Measurements from ENCODE around the gene NCBP2. TPM values are rescaled to one million over a fixed set of nuclear protein-coding genes. Genes with fewer than 3 reads are reported as not detected.

NCBP2 gene
- total RNA-seq, result 55.9 TPM
- long read RNA-seq, full-length matches to known transcripts, result 215 of 228 reads
- long read RNA-seq, partial matches to known transcripts, result 5 of 228 reads
- long read RNA-seq, other reads (novel, unspliced or antisense), result 8 of 228 reads

- peak; percentile 100 for DNase-seq (ENCODE audit: low spot score)
Observed at GRCh38 chr3:196942226-196942914, at the start of gene NCBP2. TSS of gene NCBP2 (minus strand) at chr3:196942528. CDS start at chr3:196942503, 25 bp downstream.

DNA sequence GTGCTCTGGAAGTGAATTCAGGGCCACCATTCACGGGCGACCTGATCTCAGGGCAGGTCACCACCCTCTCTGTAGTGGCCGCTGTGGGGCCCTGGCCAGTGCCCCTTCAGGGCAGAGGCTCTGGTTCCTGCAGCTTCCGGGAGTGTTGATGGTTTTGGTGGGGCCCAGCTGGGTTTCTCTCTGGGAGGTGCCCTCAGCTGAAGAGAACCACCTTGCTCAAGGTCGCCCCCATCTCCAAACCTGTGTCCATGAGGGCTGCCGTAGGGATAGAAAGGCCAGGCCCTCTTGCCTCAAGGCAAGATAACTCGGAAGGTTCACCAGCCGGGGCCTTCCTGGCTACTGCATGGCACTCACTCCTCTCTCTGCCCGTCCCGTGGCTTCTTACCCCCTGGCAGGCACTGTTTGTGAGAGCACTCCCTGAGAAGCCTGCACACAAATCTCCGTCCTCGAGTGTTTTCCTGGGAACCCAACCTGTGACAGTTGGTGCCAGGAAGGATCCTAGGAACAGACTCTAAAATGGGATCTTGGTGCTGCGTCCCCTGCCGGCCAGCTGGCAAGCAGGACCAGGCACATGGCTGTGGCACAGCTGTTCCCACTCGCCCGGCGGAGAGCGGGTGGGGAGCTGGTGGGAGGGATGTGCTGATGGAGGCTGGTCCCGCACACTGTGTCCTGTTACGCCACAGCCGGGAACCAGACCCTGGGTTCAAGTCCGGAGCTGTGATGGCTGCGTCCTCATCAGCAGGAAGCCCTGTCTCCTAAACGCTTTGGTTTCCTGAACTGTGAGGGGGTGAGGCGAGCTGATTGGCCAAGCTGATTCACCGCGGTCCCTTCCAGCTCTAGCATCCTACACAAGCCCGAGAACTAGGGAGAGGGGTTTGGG is 49.5 kb upstream of the NCBP2 start:
- DNase-seq (ENCODE audit: low spot score), result no peak

GRCh38 chr3:196990601-196991007 is 48.3 kb upstream of the NCBP2 start:
- DNase-seq (ENCODE audit: low spot score), result no peak

GRCh38 chr3:196989721-196990262 is 47.5 kb upstream of the NCBP2 start:
- no peak for DNase-seq (ENCODE audit: low spot score)

DNA sequence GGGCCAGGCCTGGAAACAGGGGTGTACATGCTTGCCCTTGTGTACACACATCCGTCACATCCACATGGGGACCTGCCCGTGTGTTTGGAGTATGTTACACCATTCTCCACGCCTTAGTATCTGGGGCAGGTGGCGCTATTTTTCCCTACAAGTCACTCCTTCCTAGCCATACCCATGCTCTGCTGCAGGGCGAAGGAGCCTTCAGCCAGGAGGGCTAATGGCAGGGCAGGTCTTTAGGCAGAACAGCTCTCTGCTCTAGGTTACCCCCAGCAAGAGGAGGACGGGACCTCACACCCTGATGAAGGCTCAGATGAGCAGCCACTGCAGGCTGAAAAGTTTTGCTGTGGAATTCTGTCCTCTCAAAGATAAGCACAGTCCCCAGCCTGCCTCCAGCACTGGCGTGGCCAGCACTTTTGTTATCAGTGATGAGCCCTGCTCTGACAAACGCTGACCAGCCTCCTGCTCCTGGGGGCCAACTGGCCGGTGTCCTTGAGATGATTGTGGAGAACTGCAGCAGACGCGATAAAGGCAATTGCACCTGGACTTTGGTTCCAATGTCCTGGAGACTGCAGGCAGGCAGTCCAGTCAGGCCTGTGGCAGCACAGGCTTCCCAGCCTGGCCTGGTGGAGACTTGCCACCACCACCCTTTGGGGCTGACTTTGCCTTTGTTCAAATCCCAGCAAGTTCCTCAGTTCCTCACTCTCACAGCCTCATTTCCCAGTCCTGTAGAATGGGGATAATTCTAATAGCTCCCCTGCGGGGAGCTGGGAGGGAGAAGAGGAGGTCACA is 46.1 kb upstream of the NCBP2 start:
- DNase-seq (ENCODE audit: low spot score), result no peak

DNA sequence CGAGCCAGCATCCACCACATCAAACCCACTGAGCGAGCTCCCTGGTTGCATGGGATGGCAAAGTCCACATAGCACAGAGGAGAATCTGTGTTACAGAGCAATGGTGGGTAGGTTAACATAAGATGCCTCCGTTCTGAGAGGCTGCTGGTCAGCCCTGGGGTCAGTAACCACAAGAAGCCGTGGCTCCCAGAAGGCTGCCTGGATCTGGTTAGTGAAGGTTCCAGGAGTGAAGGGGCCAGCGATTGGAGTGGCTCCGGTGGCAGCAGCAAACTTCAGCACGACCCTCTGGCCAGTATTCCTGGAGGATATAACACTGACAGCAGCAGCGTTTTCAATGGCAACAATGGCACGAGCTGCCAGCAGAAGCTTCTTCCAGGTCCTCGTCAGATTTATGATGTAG is 44.7 kb upstream of the NCBP2 start:
- DNase-seq (ENCODE audit: low spot score), result no peak

DNA sequence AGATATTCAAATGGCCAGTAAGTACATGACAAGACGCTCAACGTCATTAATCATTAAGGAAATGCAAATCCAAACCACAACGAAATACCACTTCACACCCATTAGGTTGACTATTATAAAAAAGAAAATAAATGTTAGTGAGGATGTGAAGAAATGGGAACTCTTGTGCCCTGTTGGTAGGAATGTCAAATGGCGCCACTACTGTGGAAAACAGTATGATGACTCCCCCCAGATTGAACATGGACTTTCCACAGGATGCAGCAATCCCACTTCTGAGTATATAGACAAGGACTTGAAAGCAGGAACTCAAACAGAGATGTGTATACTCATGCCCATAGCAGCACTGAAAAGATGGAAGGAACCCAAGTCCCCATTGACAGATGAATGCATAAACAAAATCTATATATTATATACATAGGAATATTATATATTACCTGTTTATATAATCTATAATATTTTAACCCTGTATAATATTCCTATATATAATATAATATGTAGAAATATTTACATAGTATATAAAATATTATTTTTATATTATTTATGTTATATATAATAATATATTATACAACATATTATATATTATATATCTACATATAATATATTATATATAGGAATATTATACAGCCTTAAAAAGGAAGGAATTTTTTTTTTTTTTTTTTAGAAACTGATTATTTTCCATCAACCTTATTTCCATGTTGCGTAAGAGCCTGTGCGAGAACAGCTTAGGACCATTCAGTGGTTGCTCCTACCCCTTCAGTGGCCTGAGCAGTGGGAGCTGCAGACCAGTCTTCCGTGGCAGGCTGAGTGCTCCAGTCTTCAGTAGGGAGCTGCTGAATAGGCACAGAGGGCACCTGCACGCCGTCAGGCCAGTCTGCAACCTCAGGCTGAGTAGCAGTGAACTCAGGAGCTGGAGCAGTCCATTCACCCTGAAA is 43.9 kb upstream of the NCBP2 start:
- DNase-seq (ENCODE audit: low spot score), result no peak

DNA sequence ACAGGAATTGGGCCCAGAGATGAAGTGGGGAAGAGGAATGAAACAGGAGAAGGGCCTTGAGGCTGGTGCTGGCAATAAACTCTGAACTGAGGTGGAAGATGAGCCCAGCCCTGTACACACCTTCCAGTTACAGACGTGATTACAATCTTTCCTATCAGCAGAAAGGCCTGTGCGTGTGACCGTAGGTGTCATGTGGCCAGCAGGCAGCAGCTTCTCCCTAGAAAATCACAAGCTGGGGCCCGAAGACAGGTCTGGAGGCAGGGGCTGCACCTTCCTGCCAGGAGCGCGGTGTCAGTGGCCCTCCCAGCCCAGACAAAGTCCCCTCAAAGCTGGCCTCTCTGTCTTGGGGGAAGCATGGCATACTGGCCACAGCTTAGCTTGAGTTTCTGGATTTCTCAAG is 43.0 kb upstream of the NCBP2 start:
- DNase-seq (ENCODE audit: low spot score), result no peak

- no peak for DNase-seq (ENCODE audit: low spot score)
Observed at GRCh38 chr3:196983186-196983585, 40.9 kb upstream of the NCBP2 start.

GRCh38 chr3:196981657-196982056 is 39.3 kb upstream of the NCBP2 start:
- no peak for DNase-seq (ENCODE audit: low spot score)

DNA sequence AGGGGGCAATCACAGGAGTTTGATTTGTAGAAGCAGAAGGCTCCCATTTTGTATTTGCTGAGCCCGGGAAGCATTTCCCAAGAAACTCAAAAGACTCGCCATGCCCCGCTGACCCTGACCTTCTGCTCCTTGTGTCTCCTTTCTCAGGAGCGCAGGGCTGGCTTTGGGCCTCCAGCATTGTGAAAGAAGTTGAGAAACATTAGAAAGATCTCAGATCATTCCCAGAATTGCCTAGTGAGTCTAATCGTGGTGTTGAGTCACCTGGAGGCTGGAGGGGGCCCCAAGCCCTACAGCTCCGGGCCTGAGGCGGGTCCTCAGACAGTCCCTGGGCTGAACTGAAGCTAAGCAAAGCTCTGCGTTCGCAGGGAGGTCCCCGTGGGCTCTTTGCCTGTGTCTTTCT is 37.2 kb upstream of the NCBP2 start:
- DNase-seq (ENCODE audit: low spot score), result peak; percentile 51

DNA sequence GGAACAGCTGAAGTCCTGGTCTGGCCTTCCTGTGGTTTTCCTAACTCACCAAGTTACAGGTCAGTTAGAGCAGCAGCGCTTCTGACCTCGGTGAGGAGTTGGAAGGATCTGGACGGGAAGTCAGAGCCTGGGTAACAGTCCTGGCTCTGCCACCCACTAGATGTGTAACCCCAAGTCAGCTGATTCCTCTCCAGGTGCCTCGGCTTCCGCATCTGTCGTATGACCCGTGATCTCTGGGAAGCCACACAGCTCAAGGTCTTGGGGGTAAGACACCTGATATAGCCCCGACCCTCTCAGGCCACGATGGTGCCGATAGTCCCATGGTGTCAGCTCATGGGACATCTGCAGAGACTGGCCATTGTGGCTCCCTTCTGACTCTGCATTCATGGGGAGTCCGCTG is 34.6 kb upstream of the NCBP2 start:
- peak; percentile 80 for DNase-seq (ENCODE audit: low spot score)

GRCh38 chr3:196975349-196975748 is 33.0 kb upstream of the NCBP2 start:
- peak; percentile 60 for DNase-seq (ENCODE audit: low spot score)

DNA sequence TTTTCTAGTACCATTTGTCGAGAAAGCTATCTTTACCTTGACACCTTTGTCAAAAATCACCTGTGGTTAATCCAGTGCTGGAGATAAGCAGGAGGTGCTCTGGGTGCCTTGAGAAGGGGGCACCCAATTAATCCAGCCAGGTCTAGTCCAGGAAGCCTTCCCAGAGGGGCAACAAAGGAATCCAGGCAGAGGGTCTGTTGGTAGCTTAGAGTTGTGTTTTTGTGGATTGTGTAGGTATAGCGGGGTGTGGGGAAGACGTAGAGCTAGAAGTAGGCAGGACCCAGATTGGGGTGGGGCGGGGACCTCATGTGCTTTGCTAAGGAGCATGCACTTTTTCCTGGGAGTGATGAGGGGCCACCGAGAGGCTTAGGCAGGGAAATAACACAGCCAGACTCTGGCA is 32.3 kb upstream of the NCBP2 start:
- DNase-seq (ENCODE audit: low spot score), result peak; percentile 14

DNA sequence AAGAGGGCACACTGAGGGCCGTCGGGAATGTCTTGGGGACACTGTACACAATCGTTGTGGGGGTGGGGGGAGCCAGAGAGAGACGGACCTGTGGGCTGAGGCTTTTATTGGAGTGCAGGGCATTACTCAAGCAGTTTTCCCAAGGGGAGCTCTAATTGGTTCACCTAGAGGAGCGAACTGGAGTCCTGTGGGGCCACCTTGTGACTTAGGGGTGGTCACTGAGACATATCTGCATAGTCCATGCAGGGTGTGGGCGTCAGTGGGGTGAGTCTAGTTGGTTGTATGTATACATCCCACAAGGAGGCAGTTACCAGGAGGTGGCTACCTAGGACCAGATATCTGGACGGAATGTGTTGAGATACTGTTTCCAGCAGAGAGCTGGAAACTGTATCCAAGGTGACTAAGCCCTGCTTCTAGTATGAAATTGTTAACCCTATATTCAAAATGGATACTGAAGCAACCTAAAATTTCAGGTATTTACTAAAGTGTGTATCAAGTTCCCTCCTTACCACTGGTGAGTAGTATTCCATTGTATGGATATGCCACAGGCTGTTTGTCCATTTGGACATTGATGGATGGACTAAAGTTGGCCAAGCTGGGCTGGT is 28.9 kb upstream of the NCBP2 start:
- DNase-seq (ENCODE audit: low spot score), result peak; percentile 73

GRCh38 chr3:196970547-196971093 is 28.3 kb upstream of the NCBP2 start:
- DNase-seq (ENCODE audit: low spot score), result peak; percentile 86

DNA sequence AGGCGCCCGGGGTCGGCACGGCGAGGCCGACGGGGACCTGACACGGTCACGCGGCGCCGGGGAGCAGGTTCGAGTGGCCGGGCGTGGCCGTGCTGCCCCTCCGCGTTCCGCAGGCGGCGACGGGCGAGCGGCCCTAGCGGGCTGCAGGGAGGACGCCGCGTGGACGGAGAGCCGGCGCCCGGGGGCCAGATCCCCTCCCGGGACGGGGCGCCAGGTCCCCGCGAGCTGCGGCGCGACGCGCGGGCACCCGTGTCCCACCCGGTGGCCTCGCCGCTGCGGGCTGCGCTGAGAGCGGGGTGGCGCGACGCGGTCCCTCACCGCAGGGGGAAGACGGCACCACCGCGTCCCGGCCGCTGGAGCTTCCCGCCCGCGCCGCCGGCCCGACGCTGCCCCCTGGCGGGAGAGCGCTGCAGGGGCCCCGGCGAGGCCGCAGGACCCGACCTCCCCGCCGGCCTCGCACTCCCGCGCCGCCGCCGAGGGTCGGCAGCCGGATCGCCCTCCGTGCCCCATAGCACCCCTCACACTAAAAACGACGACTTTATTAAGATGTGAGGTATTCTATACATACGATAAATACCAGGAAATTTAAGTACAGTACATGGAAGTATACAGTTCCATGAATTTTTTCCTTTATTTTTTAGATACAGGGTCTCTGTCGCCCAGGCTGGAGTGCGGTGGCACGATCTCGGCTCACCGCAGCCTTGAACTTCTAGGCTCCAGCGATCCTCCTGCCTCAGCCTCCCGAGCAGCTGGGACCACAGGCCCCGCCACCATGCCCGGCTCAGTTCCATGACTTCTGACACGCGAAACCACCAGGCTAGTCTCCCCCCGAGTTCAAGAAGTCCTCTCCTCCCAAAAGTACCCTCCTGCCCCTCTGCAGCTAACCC is 27.6 kb upstream of the NCBP2 start:
- DNase-seq (ENCODE audit: low spot score), result peak; percentile 92

DNA sequence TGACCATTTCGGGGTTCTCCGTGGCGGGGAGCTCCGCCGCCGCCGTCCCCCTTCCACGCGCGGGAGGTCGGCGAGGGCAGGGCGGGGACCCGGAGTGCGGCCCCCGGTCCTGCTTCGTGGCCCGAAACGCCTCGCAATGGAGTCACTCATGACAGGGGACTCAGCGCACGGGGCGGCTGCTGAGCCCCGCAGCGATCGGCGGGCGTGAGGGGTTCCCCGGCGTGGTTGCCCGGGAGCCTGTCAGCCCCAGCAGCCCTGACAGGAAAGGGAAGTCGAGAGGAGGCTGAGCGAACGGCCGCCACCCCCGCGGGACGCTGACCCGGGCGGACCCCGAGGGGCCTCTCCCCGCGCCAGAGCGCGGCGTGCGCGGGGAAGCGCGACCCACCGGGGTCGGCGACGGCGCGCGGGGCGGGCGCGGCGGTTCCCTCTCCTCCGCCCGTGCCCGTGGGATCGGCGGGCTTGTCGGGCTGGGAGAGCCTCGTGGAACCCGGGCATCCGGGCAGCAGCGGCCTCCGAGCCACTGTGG is 26.9 kb upstream of the NCBP2 start:
- DNase-seq (ENCODE audit: low spot score), result peak; percentile 88
